NCI-H2081 (cell line): ENCODE data around the gene MAP7D2.

Experiments used
- DNase-seq, 2 experiments: peaks; one replicate each; lab custom pipeline; 2025; lab: John Stamatoyannopoulos, UW

Gene MAP7D2

GRCh38 chrX:19968276-19968675 is 148.4 kb downstream of the MAP7D2 start:
- DNase-seq, result no peak

DNA sequence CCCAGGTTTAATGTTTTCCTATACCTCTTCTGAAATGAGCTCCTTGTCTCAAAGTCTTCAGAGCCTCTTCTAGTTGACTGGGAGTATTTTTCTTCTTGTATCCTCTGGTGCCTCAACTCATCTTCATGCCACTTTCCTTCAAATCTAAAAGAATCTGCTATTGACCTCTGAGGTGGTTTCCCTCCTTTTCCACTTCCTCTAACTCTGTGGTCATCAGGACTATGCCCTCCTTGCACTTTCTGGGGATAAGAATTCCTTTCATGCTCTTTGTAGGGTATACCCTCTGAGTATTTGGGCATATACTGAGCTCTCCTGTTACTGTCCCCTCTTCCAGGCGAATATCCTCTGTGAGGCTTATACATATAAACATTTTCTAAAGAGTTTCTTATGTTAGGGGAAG is 150.7 kb downstream of the MAP7D2 start:
- DNase-seq, result no peak

- no peak for DNase-seq
Observed at GRCh38 chrX:19964017-19964710, 152.5 kb downstream of the MAP7D2 start.

- no peak for DNase-seq
Observed at GRCh38 chrX:19960913-19961312, 155.8 kb downstream of the MAP7D2 start.

DNA sequence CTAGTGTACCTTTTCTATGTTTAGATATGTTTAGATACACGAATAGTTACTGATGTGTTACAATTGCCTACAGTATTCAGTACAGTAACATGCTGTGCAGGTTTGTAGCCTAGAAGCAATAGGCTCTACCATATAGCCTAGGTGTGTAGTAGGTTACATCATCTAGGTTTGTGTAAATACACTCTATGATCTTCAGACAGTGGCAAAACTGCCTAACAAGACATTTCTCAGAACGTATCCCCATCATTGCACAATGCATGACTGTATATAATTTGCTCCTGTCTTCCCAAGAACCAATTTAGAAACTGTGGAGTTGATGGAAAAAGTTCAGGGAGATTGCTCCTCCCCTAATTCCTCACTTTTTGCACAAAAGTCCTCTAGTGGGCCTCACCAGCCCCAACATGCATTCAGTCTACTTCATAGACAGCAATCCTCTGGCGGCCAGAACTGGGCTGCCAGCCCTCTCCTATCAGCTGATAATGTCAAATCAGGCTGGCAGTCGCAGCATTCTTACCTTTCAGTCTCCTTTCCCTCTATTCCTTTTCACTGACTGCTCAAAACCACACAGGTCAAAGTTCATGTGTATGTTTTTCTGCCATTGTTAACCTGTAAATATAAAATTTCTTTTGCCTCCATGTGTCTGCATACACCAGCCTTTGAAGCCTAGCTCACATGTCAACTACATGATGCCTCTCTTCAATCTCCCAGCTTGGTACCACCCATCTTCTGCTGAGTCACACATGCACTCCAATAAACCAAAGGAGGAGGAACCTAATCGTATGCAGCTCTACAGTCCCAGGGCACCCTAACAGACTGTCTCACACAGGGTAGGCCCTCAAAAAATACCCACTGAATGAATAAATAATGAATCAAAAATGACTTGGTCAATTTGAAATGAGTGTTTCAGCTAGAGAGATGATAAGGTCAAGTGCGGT is 157.9 kb downstream of the MAP7D2 start:
- DNase-seq, result no peak

- no peak for DNase-seq
Observed at GRCh38 chrX:19956923-19957322, 159.8 kb downstream of the MAP7D2 start.
